Superior temporal gyrus (tissue), 1 donor: Measurements from ENCODE around the gene ISY1.

Experiments
- DNase-seq: peaks from one replicate; pipeline ENCODE4 v3.0.0-alpha.2; 2016; ENCODE audit errors: extremely low spot score

Gene ISY1

DNA sequence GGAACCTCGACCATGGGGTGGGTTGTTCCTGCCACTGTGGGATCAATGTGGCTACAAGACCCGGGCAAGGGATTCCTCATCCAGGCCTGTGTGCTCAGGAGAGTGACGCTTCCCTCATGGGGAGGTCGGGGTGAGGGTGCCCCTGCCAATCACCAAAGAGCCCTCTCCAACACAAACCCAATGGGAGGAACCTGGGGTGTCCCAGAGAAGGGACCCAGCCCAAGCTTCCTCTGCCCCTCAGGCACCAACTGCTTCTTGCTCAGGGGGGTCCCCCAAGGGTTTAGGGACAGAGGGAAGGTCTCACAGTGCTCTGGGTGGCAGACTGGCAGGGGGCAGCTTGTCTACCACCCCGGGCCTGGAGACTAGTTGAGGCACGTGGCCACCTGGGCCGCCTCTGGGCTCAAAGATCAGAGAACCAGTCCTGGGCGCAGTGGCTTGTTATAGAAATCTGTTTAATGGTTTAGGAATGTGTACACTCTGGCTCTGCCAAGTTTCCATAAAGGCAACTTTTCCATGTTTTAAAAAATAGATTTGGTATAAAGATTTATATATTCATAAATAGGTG lies 73.6 kb downstream of the ISY1 start:
- no peak for DNase-seq

- no peak for DNase-seq
Observed at GRCh38 chr3:129085818-129086217, 75.0 kb downstream of the ISY1 start.

DNA sequence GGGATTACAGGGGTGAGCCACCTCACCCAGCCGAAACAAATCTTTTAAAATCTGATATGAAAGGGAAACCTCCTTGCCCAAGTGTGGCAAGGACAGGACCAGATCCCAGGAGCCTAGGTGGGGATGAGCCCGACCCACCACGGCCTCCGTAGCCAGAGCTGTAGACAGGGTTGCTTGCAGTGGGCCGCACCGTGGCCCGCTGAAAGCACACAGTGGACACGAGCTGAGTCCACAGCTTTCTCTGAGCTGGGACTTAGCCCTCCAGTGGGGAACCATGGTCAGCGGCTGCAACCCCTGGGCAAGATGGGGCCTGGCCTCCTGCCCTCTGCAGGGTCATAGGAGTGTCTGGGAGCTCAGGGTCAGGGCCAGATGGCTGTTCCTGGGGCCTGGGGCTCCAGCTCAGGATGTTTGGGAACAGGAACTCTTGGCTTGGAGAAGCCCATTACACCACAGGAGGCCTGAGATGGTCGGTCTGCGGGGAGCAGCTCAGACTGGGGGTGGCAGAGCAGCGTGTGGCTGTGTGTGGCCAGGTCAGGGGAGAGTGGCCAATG lies 75.6 kb downstream of the ISY1 start:
- no peak for DNase-seq

DNA sequence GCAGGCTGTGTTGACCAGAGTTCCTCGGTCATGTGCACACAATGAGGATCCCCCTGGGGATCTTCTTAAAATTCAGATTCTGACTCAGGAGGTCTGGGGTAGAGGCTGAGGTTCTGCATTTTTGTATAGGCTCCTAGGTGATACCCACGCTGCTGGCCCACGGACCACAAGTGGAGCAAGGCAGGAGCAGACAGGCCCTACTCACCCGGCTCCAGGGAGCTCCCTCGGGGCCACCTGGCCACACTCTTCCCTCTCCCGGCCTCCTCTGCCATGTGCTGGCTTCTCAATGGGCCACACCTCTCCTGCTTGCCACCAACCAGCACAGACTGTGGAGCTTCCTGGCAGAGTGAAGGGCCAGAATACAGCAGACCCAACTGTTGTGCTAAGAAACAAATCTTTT lies 76.4 kb downstream of the ISY1 start:
- no peak for DNase-seq

GRCh38 chr3:129082026-129082425 lies 78.8 kb downstream of the ISY1 start:
- DNase-seq = no peak

GRCh38 chr3:129081503-129081902 lies 79.4 kb downstream of the ISY1 start:
- DNase-seq = no peak

- no peak for DNase-seq
Observed at GRCh38 chr3:129078510-129078909, 82.4 kb downstream of the ISY1 start.
